Kidney epithelial cell (primary cell): ENCODE measurements around the gene RND1. TPM values are rescaled to one million over a fixed set of nuclear protein-coding genes. Genes with fewer than 3 reads are reported as not detected.
A peak's percentile ranks its signal among the peaks of the same experiment; 100 is the strongest.

Experiments
- DNase-seq: peaks from one replicate; pipeline ENCODE4 v3.0.0-alpha.2; 2010; ENCODE audit warnings: low read depth
- H3K27me3 ChIP-seq: 2 replicates; pipeline ENCODE4 v1.6.0; 2011; ENCODE audit warnings: low read length; ENCODE audit not compliant: control insufficient read depth, insufficient read depth
- H3K36me3 ChIP-seq: 2 replicates; pipeline ENCODE4 v1.5.1; 2011; ENCODE audit warnings: low read length; ENCODE audit not compliant: control insufficient read depth, insufficient read depth
- H3K4me3 ChIP-seq: 2 replicates; pipeline ENCODE4 v1.5.1; 2011; ENCODE audit warnings: low read depth, mild to moderate bottlenecking, control low read depth, low read length
- total RNA-seq: library from RNA; depleted of rRNA; stranded (reverse); fragments of >200 nt; gene quantifications from 2 replicates; pipeline ENCODE4 v1.2.3, GENCODE V29; 2015
- TF ChIP-seq, protein P1 (sequence below): IDR thresholded peaks from 2 replicates; pipeline ENCODE4 v1.5.1; 2011; ENCODE audit warnings: mild to moderate bottlenecking, moderate library complexity, low read length, control low read depth, inconsistent platforms; ENCODE audit not compliant: insufficient read depth, poor library complexity, severe bottlenecking

The RND1 gene
- total RNA-seq, 1 donor from 2014 or later = 10.7 TPM

DNA sequence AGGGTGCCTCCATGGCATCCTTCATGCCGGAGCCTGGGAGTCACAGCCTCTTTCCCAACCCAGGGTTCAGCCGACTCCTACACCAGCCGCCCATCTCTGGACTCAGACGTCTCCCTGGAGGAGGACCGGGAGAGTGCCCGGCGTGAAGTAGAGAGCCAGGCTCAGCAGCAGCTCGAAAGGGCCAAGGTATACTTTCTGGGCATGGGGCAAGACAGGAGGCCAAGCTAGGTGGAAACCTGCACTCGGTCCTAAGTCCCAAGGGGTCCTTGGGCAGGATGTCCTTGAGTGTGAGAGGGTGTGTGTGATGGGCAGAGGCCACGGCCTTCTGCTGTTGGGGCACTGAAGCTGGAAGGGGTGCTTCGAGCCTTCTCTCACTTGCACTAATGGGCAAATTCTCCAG, 42.4 kb downstream of the RND1 start:
- DNase-seq = no peak
- Histone ChIP-seq H3K36me3 (peaks cover 1% of the 10 kb centered on the region), H3K4me3 (no peak overlapping the region), H3K27me3 (no peaks in the 10 kb centered on the region)
- TF ChIP-seq, protein P1, sequence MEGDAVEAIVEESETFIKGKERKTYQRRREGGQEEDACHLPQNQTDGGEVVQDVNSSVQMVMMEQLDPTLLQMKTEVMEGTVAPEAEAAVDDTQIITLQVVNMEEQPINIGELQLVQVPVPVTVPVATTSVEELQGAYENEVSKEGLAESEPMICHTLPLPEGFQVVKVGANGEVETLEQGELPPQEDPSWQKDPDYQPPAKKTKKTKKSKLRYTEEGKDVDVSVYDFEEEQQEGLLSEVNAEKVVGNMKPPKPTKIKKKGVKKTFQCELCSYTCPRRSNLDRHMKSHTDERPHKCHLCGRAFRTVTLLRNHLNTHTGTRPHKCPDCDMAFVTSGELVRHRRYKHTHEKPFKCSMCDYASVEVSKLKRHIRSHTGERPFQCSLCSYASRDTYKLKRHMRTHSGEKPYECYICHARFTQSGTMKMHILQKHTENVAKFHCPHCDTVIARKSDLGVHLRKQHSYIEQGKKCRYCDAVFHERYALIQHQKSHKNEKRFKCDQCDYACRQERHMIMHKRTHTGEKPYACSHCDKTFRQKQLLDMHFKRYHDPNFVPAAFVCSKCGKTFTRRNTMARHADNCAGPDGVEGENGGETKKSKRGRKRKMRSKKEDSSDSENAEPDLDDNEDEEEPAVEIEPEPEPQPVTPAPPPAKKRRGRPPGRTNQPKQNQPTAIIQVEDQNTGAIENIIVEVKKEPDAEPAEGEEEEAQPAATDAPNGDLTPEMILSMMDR = no peak

DNA sequence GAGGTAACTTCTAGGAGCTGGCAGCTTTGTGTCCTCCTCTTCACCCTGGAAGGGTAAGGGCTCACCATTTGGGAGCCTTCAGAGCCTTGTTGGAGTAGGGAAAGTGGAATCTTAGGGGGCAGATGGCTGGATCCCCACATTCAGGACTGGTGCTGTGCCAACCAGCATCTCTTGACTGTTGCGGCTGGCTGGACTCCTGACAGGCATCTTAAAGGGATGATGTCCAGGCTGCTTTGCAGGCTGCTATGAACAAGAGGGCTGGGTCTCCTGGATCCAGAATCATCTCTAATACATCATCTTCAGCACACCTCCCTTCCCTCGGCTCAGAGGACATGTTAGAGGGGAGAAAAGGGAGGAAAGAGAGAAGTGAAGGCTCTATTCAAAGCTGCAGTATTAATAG, 43.0 kb downstream of the RND1 start:
- Histone ChIP-seq H3K4me3 (no peak overlapping the region), H3K27me3 (no peaks in the 10 kb centered on the region), H3K36me3 (peaks cover 1% of the 10 kb centered on the region)
- TF ChIP-seq, protein P1 = no peak
- no peak for DNase-seq

DNA sequence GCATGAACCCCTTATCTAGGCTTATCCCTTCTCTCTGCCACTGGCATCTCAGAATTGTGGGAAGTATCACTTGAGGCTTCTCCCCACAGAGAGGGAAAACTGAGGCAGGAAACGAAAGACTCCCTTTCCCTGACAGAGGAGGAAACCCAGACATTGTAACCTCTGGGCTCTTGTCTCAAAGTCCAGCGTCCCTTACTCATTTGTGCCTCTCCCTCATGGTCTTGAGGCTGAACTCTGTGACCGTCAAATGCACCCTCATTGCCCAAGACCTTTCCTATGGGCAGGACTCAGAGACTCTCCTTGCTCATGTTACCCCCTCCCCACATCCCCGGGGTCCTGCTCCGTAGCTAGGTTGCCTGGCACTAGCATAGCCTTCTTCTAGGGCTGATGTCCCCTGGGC, 43.5 kb downstream of the RND1 start:
- DNase-seq = no peak
- Histone ChIP-seq H3K4me3 (no peak overlapping the region), H3K27me3 (no peaks in the 10 kb centered on the region), H3K36me3 (peaks cover 1% of the 10 kb centered on the region)
- TF ChIP-seq, protein P1 = no peak

DNA sequence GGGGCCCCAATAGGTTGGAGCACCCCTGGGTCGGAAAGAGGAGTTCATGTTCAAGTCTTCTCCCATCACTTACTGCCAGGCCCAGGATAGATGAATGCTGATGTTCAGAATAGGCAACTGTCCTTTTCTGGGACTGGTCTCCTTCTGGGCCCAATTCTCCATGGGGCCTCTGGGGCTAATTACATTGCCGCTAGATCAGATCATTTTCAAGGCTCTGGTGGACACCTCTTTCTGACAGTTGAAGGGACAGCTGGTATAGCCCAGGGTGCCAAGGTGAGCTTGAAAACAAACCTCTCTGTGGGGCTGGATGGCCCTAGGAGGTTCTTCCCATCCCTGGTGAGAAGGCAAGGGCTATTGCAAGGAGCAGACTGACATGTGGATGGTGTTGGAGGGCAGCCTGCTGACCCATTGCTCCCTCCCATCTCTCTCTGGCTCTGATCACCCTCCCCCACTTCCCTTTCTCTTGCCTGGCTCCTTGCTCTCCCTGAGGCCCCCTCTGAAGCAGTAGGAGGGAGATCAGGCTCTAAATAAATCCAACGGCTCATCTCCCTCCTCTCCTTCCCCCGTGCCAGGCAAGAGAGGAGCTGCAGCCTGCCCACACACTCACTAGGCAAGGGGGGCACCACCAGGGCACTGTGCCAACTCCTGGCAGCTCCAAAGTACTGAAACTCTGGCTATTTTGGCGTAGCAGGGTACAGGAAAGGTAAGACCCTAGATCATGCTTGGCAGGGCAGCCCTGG, 45.5 kb downstream of the RND1 start:
- H3K27me3 ChIP-seq = no peaks in the 10 kb centered on the region
- DNase-seq = no peak
- peaks cover 1% of the 10 kb centered on the region for H3K36me3 ChIP-seq
- H3K4me3 ChIP-seq = no peak overlapping the region
- TF ChIP-seq, protein P1 = no peak

DNA sequence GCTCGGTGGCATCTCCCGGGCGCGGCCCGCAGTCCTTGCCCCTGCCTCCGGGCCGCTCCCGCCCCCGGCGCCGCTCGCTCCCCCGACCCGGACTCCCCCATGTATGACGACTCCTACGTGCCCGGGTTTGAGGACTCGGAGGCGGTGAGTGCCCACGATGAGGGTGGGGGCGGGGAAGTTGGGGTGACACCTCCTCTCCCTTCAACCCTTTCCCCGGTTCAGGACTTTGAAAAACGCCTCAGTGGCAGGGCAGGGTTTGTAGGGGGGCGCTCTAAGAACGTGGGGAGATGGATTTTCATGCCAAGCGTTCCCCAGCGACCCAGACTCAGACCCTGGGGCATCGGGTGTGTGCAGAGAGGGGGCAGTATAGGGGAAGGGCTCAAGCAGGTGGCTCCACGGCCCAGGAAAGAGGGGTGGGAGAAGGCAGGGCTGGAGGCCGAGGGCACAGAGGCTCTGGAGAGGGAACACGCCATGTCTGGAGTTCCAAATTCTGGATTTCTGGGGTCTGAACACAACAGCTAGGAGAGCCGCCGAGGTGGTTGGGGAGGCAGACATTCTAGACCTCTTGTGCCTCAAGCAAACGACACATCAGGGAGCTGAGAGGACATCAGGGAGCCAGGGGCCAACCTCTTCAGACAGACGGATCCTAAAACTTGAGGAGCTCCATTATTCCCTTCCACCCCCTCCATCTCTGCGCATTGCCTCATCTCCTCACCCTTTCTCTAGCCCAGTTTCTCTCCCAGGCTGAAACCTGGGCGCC, 46.7 kb downstream of the RND1 start:
- no peak for DNase-seq
- TF ChIP-seq, protein P1 = peak; percentile 35
- Histone ChIP-seq H3K4me3 (peak overlapping the region; percentile 65), H3K36me3 (peaks cover 1% of the 10 kb centered on the region), H3K27me3 (no peaks in the 10 kb centered on the region)
